CD4-positive, alpha-beta T cell treated with Interferon gamma for 1 hour (primary cell): ENCODE results near the gene DCHS1.

ENCODE experiments used
- DNase-seq: peaks from one replicate; pipeline ENCODE4 v3.0.0-alpha.2; 2020

Gene DCHS1

GRCh38 chr11:6625832-6626420 lies 29.7 kb downstream of the DCHS1 start:
- no peak for DNase-seq

GRCh38 chr11:6625156-6625831 lies 30.3 kb downstream of the DCHS1 start:
- no peak for DNase-seq

GRCh38 chr11:6623391-6624363 lies 31.9 kb downstream of the DCHS1 start:
- no peak for DNase-seq

- DNase-seq: no peak
These were observed 33.1 kb downstream of the DCHS1 start for GRCh38 chr11:6622261-6623171.

- DNase-seq: no peak
These were observed 33.8 kb downstream of the DCHS1 start for GRCh38 chr11:6621711-6622211.

GRCh38 chr11:6620636-6621035 lies 35.0 kb downstream of the DCHS1 start:
- DNase-seq: no peak

- DNase-seq: peak; percentile 91
These were observed 36.4 kb downstream of the DCHS1 start, which contains the start of gene TPP1 for GRCh38 chr11:6619004-6619745. Gene TPP1 (minus strand): TSS chr11:6619422. CDS start chr11:6619400, 22 bp downstream.

GRCh38 chr11:6618117-6619003 lies 37.2 kb downstream of the DCHS1 start:
- DNase-seq: peak; percentile 74

GRCh38 chr11:6617315-6617781 lies 38.3 kb downstream of the DCHS1 start:
- DNase-seq: peak; percentile 37

- no peak for DNase-seq
These were observed 38.9 kb downstream of the DCHS1 start for GRCh38 chr11:6616596-6617250.

GRCh38 chr11:6615882-6616585 lies 39.6 kb downstream of the DCHS1 start:
- DNase-seq: no peak

- DNase-seq: no peak
These were observed 40.6 kb downstream of the DCHS1 start for GRCh38 chr11:6615046-6615445.

- DNase-seq: no peak
These were observed 41.2 kb downstream of the DCHS1 start for GRCh38 chr11:6614446-6614845.

GRCh38 chr11:6613496-6613895 lies 42.1 kb downstream of the DCHS1 start:
- no peak for DNase-seq

GRCh38 chr11:6612213-6613041 lies 43.2 kb downstream of the DCHS1 start, which contains the start of gene TAF10:
Gene TAF10 (minus strand): TSS chr11:6612216. CDS start chr11:6612189, 27 bp downstream.
- peak; percentile 96 for DNase-seq

- no peak for DNase-seq
These were observed 43.7 kb downstream of the DCHS1 start for GRCh38 chr11:6611963-6612212.

- DNase-seq: no peak
These were observed 44.3 kb downstream of the DCHS1 start for GRCh38 chr11:6611092-6611962.
